Tibial artery (tissue), 4 donors: ENCODE results near the gene SLC6A6.

Source experiments
- DNase-seq, 2 donors: peaks; one replicate each; pipeline ENCODE4 v3.0.0-alpha.2; 2019
- H3K27ac ChIP-seq, 2 donors: fragments of 200-600 bp; sonication (generic) in 1 of 2; 1 replicate in 1 of 2; 2 replicates in 1 of 2; pipeline ENCODE4 v1.5.1; 2018 to 2019; ENCODE audit warnings: mild to moderate bottlenecking in 1 of 2
- H3K27me3 ChIP-seq, 2 donors: fragments of 200-600 bp; sonication (generic) in 1 of 2; one replicate each; pipeline versions ENCODE4 v1.5.1 to v1.6.0; 2016 to 2019
- H3K36me3 ChIP-seq, 3 donors: fragments of 200-600 bp; sonication (generic) in 2 of 3; one replicate each; pipeline ENCODE4 v1.5.1; 2016 to 2019; ENCODE audit warnings: mild to moderate bottlenecking in 2 of 3
- H3K4me1 ChIP-seq, 4 donors: fragments of 200-600 bp; sonication (generic) in 2 of 4; 1 replicate in 3 of 4; 2 replicates in 1 of 4; pipeline ENCODE4 v1.5.1; 2016 to 2019
- H3K4me3 ChIP-seq, 2 donors: fragments of 200-600 bp; sonication (generic) in 1 of 2; 1 replicate in 1 of 2; 2 replicates in 1 of 2; pipeline ENCODE4 v1.5.1; 2018 to 2019; ENCODE audit warnings: mild to moderate bottlenecking in 2 of 2
- H3K9me3 ChIP-seq, 3 donors: fragments of 200-600 bp; sonication (generic) in 1 of 3; one replicate each; pipeline ENCODE4 v1.5.1; 2016 to 2019
- intact Hi-C: fragments of 100-400 bp; cut with DNase I; formaldehyde crosslinking; loops from one replicate; pipeline ENCODE4 v1.15.0; 2023; ENCODE audit warnings: low total_unique reads
- TF ChIP-seq, protein P1 (sequence below), 2 experiments: fragments of 200-600 bp in 1 of 2; fragments of 450-650 bp in 1 of 2; IDR thresholded peaks; one replicate each; pipeline ENCODE4 v1.5.1; 2017 to 2019; ENCODE audit warnings: antibody characterized with exemption in 2 of 2, mild to moderate bottlenecking in 1 of 2, moderate library complexity in 1 of 2

Gene SLC6A6

DNA sequence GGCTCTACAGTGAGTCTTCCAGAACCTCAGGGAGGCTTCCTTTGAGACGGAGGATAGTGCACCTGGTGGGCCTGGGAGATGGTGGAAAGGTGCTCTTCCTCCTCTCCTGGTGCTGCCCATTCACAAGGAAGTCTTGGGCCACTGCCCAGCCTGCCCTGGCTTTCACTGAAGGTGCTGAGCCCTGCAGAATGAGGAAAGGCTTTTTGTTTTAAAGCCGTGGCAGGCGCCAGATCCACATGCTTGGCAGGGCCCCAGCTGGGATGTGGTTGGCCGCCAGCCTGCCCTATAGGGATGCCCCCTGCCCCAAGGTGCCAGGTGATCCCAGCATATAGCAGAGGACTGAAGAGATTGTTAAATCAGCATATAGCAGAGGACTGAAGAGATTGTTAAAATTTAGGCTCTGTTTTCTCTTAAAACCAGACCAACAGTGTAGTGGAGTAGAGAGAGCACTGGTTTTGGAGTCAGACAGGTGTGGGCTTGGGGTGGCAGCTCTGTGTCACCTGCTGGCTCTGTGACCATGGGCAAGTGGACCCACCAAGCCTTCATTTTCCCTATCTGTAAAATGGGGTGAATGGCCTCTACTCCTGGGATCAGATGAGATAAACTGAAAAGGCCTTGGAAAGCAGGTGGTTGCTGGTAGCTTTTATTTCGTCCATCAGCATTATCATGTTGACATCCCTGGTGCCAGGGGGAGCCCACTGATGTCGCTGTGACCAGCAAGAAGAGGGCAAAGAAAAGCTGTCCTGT is 53.3 kb downstream of the SLC6A6 start:
- Histone ChIP-seq H3K27ac (no peak overlapping the region), H3K36me3 (peaks cover 0 to 7% (median 4%) of the 10 kb centered on the region in 3 donors), H3K27me3 (no peaks in the 10 kb centered on the region), H3K4me3 (no peak overlapping the region), H3K9me3 (no peaks in the 10 kb centered on the region), H3K4me1 (peaks cover 10 to 47% (median 35%) of the 10 kb centered on the region in 4 donors)
- TF ChIP-seq, protein P1, sequence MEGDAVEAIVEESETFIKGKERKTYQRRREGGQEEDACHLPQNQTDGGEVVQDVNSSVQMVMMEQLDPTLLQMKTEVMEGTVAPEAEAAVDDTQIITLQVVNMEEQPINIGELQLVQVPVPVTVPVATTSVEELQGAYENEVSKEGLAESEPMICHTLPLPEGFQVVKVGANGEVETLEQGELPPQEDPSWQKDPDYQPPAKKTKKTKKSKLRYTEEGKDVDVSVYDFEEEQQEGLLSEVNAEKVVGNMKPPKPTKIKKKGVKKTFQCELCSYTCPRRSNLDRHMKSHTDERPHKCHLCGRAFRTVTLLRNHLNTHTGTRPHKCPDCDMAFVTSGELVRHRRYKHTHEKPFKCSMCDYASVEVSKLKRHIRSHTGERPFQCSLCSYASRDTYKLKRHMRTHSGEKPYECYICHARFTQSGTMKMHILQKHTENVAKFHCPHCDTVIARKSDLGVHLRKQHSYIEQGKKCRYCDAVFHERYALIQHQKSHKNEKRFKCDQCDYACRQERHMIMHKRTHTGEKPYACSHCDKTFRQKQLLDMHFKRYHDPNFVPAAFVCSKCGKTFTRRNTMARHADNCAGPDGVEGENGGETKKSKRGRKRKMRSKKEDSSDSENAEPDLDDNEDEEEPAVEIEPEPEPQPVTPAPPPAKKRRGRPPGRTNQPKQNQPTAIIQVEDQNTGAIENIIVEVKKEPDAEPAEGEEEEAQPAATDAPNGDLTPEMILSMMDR (IDR thresholded peaks at IDR 0.05): no peak
- DNase-seq: no peak
- intact Hi-C loops: loop anchor here (10.0 kb wide), 1 partner anchor 331 kb away; the partner anchor contains the start of genes CHCHD4 and TMEM43

DNA sequence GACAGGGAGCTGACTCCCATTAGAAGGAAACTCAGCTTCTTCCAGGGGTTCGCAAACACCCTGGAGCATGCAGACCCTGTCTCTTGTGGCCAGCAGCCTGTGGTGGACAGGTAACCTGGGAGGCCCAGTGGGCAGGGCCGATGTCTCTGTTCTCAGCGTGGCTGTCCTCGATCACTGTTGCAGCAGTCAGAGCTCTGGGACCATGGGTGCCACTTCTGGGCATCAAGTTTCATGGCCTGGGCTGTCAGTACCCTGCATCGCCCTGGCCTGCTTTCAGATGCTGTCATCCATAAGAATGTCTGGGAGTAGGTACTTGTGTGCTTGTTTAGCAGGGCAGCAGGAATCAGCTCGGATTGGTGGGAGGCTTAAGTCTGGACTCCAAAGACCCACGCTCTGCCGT is 54.4 kb downstream of the SLC6A6 start:
- no peak overlapping the region for H3K4me3 ChIP-seq
- H3K27me3 ChIP-seq: no peaks in the 10 kb centered on the region
- TF ChIP-seq, protein P1 (IDR thresholded peaks at IDR 0.05): no peak
- no peak overlapping the region for H3K27ac ChIP-seq
- no peaks in the 10 kb centered on the region for H3K9me3 ChIP-seq
- H3K36me3 ChIP-seq: peaks cover 0 to 7% (median 4%) of the 10 kb centered on the region in 3 donors
- H3K4me1 ChIP-seq: peaks cover 10 to 51% (median 42%) of the 10 kb centered on the region in 4 donors
- intact Hi-C loops: loop anchor here (10.0 kb wide), 1 partner anchor 332 kb away; the partner anchor contains the start of genes CHCHD4 and TMEM43
- no peak for DNase-seq

DNA sequence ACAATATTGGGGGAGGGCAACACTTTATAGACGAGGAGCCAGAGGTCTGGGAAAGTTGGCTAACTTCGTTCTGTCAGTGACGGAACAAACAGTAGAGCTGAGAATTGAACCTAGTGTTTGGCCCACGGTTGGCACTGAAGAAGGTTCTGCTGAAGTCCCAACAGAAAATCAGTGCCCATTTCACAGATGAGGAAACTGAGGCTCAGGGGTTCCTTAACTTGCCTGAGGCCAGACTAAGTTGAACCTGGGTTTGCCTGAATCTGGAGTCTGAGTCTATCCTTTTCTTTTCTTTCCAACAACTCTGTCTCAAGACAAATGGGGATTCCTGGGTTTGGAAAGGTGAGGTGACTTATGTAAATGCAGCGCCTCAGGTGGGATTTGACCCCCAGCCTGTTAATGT is 55.1 kb downstream of the SLC6A6 start:
- peaks cover 0 to 7% (median 4%) of the 10 kb centered on the region in 3 donors for H3K36me3 ChIP-seq

DNA sequence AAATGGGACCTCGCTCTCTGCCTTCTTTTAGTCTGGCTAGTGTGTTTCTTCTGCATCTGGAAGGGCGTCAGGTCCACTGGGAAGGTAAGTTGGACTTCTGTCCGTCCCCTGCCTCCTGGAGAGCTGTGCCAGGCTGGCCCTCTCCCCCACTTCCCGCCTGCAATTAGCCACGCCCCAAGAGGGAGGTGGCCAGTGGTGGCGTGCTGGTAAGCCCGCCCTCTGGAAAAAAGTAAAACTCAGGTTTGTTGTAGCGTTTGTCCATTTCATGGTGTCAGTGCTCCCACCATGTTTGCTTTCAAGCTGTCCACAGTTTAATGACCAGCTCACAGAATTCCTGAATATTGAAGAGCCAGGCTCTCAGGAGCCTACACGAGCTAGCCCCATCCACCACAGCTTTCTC is 55.6 kb downstream of the SLC6A6 start:
- no peaks in the 10 kb centered on the region for H3K27me3 ChIP-seq
- DNase-seq: no peak
- peaks cover 0 to 46% (median 36%) of the 10 kb centered on the region in 4 donors for H3K4me1 ChIP-seq
- H3K27ac ChIP-seq: no peak overlapping the region
- no peak overlapping the region for H3K4me3 ChIP-seq
- TF ChIP-seq, protein P1 (IDR thresholded peaks at IDR 0.05): no peak
- peaks cover 0 to 11% (median 8%) of the 10 kb centered on the region in 3 donors for H3K36me3 ChIP-seq
- intact Hi-C loops: loop anchor here (10.0 kb wide), 1 partner anchor 333 kb away; the partner anchor contains the start of genes CHCHD4 and TMEM43
- no peaks in the 10 kb centered on the region for H3K9me3 ChIP-seq

More for the DNA sequence above, 55.1 kb downstream of the SLC6A6 start:
- H3K4me1 ChIP-seq: peaks cover 3 to 51% (median 40%) of the 10 kb centered on the region in 4 donors
- H3K27me3 ChIP-seq: no peaks in the 10 kb centered on the region
- TF ChIP-seq, protein P1 (IDR thresholded peaks at IDR 0.05): no peak
- H3K9me3 ChIP-seq: no peaks in the 10 kb centered on the region
- intact Hi-C loops: loop anchor here (10.0 kb wide), 1 partner anchor 333 kb away; the partner anchor contains the start of genes CHCHD4 and TMEM43
- no peak for DNase-seq
- H3K27ac ChIP-seq: no peak overlapping the region
- H3K4me3 ChIP-seq: no peak overlapping the region

DNA sequence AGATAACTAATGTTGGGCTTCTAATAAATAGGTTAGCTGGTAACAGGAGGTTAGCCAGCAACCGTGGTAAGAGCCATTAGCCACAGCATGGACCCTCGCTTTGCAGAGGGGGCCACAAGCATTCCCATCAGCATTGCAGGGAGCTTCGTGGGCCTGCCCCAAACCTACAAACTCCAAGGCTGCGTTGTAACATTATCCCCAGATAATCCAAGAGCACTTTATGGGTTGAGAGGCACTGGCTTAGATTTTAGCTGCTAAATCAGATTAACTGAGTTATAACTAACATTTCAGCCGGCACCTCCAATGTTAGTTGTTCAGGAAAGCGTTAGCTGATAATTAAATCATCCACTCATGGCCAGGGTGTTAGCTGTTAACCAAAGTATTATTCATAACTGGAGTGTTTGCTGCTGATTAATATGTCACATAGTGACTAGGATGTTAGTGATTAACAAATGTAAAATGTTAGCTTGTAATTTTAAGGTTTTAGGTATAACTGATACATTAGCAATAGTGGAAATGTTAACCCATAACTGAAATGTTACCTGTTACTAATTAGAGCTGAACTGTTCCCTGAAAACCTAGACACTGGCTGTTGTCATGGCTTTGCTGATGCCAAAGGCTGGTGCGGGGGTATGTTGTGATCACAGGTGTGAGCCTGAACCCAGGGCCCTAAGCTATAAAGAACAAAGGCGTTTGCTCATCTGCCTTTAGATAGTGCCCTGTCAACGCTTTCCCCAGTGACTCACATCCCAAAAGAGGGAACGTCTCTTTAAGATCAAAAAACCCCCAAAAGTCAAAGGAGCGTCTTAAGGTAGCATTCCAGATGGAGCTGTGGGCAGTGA is 56.2 kb downstream of the SLC6A6 start:
- no peaks in the 10 kb centered on the region for H3K9me3 ChIP-seq
- peaks cover 0 to 17% (median 13%) of the 10 kb centered on the region in 3 donors for H3K36me3 ChIP-seq
- no peak overlapping the region for H3K27ac ChIP-seq
- TF ChIP-seq, protein P1 (IDR thresholded peaks at IDR 0.05): no peak
- no peaks in the 10 kb centered on the region for H3K27me3 ChIP-seq
- intact Hi-C loops: loop anchor here (10.0 kb wide), 1 partner anchor 334 kb away; the partner anchor contains the start of genes CHCHD4 and TMEM43
- no peak overlapping the region for H3K4me3 ChIP-seq
- no peak for DNase-seq
- H3K4me1 ChIP-seq: peaks cover 0 to 39% (median 30%) of the 10 kb centered on the region in 4 donors
